GM19328 (cell line): ENCODE measurements around the gene TCEAL9.
A peak's percentile ranks its signal among the peaks of the same experiment; 100 is the strongest.
"Not testable (repeated sequence)": the region's sequence is repeated elsewhere in the genome, so short reads cannot be mapped to it uniquely, and the experiment has no call there.

Source experiments
- ATAC-seq: cut with Tn5 transposase; IDR thresholded peaks from one replicate; pipeline ENCODE4 v1.9.1; 2021; ENCODE audit warnings: mild to moderate bottlenecking, moderate library complexity; ENCODE audit not compliant: unreplicated experiment

TCEAL9 gene

DNA sequence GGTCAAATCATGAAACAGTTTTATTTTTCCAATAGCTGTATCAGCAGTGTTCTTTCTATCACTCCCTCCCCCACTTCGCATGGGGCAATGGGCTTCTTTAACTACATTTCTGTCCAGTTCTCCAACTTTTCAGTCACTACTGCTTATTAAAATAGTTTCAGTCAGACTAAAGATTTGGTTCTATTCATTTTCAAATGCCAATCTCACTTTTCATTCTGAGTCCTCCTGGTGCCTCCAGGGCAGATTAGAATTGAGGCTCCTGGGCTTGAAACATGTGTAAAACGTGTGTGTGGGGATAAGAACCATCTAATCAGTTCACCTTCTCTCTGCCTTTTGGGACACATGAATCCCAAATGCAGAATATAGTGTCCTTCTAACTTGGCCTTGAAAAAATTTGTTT, 16.6 kb downstream of the TCEAL9 start:
- ATAC-seq: no peak

DNA sequence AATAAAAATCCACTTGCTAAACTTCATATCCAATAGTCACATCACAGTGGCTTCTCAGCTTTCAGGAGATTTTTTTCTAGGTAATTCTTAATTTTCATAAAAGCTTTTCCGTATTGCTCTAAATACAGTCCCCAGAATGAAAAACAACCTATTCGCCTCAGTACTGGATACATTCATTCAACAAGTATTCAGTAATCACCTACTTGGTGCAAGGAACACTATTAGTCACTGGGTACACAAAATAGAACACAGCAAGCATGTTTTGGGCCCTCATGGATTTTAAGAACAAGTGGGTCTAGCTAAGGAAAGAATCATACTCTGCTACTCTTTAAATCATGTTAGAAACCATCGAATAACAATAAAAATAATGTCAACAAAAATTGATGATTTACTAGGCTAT, 17.3 kb downstream of the TCEAL9 start:
- no peak for ATAC-seq

DNA sequence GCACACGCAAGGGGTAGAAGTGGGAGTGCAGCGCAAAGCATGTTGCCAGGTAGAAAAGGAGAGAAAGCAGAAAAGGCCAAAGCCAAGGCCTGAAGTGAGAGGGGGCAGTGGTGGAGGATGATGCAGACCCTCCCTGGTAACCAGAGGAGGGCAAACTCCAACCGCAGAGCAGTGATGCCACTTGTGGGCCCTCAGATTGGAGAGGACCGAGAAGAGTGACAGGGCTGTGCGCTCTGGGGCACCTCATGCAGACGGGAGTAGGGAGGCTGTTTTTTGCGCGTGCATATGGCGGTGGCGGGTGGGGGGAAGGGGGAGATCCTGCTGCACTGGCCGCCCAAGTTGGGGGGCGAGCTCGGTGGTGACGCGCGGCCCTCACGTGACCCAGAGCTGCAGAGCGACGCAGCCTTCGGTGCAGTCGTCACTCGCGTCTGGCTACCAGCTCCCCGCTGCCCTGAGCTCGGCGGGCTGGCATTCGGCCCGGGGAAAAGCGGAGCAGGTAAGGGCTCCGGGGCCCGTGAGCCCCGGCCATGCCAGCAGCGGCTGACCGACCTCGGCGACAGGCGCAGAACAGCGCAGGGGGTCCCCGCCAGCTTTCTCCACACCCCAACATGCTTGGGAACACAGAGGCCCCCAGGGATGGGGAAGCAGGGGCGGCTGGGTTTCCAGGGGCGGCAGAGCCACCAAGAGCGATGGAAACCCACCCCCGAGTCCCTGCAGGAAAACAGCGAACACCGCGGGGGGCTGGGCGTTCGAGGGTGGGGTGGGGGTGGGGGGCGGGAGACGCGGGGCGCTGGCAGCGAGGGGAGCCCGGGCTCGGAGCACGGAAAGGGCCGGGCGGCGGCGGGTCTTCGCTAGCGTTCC, 20.0 kb downstream of the TCEAL9 start, which contains the start of gene BEX3:
Gene BEX3, plus strand, starts transcription at position 421 of the 861 bp plus-strand sequence. CDS start 984 bp downstream, outside the sequence.
- no peak for ATAC-seq

DNA sequence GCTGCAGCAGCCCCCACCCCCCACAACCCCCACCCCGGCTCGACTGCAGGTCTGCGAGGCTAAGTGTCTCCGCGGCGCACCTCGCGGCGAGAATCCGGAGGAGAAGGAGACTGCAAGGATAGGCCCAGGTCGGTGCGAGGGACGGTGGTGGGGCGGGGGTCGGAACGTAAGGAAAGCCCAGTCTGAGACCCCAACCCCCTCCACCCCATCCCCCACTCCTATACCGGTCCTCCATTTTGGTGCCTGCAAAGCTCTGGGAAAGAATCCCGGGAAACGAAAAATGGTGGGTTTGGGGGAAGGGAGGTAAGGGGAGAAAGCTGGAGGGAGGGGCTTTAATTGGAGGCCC, 20.6 kb downstream of the TCEAL9 start:
- ATAC-seq: no peak

DNA sequence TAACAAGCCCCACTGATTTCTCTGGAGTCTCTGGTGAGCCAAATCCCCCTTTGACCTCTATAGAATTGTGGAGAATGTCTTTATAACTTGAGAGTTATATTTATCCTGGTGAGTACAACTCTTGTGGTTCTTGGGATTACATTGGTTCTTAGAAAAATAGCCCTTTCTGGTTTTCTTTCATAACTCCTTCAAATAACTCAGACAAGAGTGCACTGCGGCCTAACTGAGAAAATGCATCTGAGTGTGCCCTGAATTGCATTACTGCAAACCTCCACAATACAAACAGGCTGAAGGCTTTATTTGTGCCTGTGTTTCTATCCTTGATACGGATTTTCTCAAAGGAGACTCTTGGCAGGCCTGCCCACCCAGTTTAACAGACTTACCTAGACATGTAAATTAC, 22.7 kb downstream of the TCEAL9 start:
- no peak for ATAC-seq

DNA sequence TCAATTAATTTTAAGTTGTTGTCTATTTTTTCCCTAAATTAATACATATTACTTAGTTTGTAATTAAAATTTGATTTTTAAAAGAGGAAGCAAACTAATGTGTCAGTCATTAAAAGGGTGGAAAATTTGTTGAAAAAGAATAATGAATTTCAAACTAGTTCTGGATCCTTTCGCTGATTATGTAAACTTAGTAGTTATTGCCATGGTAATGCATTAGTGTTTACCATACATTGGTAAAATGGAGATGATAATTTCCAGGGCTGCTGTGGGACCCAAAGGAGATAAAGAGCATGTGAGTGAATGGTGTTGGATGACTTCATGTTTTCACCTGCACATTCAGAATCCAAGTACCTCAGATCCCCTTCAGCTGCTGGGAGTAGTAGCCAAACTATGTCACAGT, 26.6 kb downstream of the TCEAL9 start:
- no peak for ATAC-seq

DNA sequence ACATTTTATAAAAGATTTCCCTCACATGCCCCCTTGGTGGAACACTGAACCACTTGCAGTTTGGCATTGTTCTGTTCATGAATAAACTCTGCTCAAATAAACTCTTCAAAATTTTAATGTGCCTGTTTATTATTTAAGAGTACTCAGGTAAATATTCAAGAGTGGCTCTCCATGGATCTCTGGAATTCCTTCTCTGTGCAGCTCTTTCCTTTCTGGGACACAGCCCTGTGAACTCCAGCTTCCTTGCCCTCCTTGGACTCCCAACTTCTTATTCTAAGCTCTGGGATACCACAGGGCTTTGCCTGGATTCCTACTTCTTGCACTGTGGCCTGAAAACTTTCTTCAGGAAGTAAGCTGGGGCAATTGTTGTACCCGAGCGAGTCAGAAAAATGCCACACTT, 28.4 kb downstream of the TCEAL9 start:
- no peak for ATAC-seq

DNA sequence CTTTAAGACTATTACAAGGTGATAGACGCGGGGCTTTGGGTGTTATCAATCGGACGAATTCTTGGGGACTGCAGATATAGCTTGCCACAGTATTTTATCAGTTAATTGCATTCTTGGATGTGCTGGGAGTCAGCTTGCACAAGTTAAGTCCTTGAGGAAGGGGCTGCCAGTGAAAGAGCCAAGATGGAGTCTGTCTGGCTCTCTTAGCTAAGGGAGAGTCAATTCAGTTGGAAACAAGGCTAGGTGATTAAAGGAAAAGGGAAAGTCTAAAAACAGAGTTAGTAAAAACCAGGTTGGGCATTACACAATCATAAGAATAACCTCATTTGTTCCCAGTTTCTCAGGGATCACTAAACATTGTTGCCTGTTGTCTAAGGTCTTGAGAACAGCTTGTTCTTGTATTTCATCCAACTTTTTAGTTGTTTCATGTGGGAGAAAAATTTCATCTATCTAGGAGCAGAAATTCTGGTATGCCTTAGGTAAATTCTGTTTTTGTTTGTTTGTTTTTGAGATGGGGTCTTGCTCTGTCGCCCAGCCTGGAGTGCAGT, 29.1 kb downstream of the TCEAL9 start:
- ATAC-seq: not testable (repeated sequence)

DNA sequence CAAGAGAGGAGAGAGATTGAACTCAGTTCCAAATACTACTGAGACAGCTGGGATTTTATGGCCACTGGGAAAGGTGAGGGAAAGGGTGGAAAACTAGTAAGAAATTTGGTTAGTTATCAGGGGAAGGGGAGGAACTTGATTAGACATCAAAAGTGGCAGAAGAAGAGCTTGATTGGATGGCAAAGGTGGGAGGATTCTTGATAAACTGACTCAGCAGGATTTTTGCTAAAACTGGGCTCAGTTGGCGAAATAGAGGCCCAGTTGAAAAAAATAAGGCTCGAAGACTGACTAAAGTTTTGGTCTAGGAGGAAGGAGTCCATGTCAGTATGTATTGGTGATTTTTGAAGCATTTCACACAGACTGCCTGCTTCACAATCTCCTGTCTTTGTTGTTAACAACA, 30.0 kb downstream of the TCEAL9 start:
- no peak for ATAC-seq

DNA sequence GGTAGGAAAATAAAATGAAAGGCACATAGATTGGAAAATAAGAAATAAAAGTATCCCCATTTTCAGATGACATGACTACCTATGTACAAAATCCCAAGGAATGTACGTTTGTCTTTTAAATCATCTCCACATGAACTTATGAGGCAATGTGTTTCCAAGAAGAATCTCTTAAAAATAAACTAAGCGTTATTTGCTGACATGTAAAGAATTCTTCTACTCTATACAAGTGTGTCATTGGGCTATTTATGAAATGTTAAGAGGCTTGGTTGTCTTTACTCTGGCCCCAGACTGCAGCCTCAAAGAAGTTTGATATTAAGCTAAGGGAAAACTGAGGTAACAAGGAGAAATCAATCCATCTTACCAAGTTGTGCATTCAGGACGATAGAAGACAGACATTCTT, 37.2 kb downstream of the TCEAL9 start:
- no peak for ATAC-seq

DNA sequence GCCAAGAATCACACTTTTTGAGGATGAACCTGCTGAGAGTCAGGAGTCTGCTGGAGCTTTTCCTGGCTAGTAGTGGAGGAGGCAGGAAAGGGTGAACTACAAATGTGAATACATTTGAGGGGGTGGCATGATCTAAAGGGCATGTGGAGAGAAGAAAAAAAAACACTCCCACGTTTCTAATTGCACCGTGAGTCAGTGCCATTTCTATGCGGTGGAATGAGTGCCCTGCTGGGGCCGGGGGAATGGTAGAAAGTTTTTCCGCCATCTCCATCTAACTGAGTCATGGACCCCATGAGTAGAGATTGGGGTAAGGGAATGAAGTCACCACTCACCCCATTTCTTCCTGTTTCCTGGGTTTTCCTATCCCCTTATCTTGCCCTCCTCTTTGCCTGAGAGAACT, 39.9 kb downstream of the TCEAL9 start:
- ATAC-seq: no peak

- no peak for ATAC-seq
Measured at GRCh38 chrX:103396660-103397059, 40.4 kb downstream of the TCEAL9 start.

DNA sequence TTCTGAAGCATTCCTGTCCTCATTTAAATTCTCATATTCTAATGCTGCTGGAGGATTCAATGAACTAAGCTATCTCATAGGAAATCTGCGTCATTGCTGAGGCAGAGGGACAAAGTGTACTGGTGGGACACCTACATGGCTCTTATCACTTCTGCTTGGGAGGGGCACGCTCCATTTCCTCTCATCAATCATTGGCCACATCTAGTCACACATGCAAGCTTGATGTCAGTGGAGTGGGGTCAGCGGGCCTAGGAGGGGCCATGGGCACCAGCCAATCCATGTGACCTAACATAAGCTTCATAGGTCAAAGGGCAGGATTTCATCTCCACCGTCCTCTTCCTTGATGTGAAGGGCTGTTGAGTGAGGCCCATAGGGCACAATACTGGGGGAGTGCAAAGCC, 41.4 kb downstream of the TCEAL9 start:
- no peak for ATAC-seq

DNA sequence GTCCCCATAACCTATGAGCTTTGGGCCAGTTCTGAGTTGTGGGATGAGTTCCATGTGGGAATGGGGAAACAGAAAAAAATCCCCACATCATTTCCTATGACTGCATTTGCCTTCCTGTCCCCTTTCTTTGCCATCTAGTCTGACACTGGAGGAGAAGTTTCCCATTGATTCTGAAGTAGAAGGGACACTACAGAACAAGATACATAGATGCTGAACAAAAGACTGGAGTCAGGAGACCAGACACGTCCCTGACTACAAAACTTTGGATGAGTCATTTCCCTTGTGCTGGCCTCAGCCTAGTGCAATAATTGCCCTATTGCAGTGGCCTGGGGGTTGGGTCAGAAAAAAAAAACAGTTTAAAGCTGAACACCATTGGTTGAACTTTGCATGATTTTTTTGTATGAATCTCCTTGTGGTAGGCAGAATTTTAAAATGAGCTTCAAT, 42.1 kb downstream of the TCEAL9 start:
- ATAC-seq: no peak

- ATAC-seq: no peak
Measured at GRCh38 chrX:103399744-103400143, 43.4 kb downstream of the TCEAL9 start.

- ATAC-seq: no peak
Measured at GRCh38 chrX:103400931-103401330, 44.6 kb downstream of the TCEAL9 start.

DNA sequence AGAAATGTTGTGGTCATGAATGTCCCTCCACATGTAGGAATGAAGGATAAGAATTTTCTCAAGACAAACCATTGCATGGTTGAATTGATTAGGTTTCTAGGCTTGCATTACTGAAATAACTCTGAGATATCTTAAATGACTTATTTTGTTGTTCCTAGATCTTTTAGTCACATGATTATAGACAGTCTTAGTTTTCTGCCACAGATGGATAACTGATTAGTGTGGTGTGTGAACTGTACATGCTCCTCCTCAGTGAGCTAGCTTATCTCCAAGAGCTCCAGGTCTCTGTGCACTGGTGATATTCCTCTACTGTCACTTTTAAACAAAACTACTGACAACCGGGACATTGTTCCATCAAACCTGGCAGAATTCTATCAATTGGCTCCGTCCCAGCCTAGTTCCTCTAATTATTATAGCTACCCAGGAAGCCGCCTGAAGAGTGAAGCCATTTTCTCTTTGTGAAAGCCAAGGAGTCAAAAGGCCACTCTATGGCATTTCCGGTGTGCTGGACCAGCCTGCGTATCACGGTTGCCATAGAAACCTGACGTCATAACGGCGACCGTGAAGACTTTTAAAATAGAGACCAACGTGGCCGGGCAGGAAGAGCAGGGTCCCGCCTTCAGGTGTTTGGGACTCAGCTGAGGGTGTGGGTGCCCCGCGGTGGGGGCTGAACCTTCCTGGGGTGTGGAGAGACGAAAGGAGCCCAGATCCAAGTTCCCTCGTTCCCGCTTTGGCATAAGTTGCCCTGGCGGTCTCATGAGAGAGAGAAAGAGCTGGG, 48.1 kb downstream of the TCEAL9 start:
- peak; percentile 90 for ATAC-seq

GRCh38 chrX:103405009-103405333, 48.7 kb downstream of the TCEAL9 start:
- ATAC-seq: no peak

- no peak for ATAC-seq
Measured at GRCh38 chrX:103406256-103406655, 50.0 kb downstream of the TCEAL9 start.

DNA sequence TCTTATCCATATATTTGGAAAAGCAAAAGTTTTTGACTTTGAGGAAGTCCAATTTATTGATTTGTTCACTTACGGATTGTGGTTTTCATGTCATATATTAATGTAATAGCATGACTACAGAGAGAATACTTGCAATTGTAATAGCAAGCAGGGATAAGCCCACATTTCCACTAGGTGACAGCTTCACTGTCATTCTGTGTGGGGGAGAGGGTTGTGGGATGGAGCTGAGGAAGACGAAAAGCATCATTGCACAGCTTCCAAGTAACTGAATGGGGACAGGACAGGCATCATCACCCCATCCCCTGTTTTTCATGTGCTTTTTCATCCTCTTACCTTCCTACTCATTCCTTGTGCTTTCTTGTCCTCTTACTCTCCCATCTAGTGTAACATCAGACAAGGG, 51.5 kb downstream of the TCEAL9 start:
- no peak for ATAC-seq
